Measurements from ENCODE around the gene LGR4. TPM values are rescaled to one million over a fixed set of nuclear protein-coding genes. Genes with fewer than 3 reads are reported as not detected.

Gene LGR4
- total and polyA plus RNA-seq, 2 of the 13 experiments (the other 11 are each of a cell fraction or from before 2014, with no cell fraction given): 42.1 to 68.7 TPM

DNA sequence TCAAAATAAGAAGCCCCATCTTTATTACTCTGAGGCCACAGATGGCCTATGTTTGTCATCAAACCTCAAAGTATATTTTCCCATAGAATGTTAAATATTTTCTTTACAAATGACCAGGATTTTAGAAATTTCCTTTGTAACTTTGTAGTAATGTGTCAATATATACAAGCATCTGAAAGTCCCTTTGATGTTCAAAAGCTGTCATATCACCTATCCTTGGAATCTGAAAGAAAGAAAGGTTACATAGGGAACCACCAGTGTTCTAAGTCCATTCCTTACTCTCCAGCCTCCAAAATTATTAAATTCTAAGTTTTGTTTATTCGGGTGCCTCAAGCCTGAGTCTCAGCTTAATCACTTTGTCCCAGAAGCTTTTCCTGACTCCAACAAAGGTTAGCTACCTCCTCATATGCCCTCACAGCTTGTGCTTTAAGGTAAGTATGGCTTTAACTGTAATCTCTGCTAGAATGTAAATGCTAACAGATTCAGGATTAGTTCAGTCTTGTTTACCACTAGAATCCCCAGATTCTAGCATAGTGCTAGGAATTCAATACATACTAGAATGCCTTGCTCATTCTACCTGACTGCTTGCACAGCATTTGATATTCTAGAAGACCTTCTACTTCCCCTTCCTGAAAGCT is 141.8 kb downstream of the LGR4 start (continued):
- TF ChIP-seq, protein P1, sequence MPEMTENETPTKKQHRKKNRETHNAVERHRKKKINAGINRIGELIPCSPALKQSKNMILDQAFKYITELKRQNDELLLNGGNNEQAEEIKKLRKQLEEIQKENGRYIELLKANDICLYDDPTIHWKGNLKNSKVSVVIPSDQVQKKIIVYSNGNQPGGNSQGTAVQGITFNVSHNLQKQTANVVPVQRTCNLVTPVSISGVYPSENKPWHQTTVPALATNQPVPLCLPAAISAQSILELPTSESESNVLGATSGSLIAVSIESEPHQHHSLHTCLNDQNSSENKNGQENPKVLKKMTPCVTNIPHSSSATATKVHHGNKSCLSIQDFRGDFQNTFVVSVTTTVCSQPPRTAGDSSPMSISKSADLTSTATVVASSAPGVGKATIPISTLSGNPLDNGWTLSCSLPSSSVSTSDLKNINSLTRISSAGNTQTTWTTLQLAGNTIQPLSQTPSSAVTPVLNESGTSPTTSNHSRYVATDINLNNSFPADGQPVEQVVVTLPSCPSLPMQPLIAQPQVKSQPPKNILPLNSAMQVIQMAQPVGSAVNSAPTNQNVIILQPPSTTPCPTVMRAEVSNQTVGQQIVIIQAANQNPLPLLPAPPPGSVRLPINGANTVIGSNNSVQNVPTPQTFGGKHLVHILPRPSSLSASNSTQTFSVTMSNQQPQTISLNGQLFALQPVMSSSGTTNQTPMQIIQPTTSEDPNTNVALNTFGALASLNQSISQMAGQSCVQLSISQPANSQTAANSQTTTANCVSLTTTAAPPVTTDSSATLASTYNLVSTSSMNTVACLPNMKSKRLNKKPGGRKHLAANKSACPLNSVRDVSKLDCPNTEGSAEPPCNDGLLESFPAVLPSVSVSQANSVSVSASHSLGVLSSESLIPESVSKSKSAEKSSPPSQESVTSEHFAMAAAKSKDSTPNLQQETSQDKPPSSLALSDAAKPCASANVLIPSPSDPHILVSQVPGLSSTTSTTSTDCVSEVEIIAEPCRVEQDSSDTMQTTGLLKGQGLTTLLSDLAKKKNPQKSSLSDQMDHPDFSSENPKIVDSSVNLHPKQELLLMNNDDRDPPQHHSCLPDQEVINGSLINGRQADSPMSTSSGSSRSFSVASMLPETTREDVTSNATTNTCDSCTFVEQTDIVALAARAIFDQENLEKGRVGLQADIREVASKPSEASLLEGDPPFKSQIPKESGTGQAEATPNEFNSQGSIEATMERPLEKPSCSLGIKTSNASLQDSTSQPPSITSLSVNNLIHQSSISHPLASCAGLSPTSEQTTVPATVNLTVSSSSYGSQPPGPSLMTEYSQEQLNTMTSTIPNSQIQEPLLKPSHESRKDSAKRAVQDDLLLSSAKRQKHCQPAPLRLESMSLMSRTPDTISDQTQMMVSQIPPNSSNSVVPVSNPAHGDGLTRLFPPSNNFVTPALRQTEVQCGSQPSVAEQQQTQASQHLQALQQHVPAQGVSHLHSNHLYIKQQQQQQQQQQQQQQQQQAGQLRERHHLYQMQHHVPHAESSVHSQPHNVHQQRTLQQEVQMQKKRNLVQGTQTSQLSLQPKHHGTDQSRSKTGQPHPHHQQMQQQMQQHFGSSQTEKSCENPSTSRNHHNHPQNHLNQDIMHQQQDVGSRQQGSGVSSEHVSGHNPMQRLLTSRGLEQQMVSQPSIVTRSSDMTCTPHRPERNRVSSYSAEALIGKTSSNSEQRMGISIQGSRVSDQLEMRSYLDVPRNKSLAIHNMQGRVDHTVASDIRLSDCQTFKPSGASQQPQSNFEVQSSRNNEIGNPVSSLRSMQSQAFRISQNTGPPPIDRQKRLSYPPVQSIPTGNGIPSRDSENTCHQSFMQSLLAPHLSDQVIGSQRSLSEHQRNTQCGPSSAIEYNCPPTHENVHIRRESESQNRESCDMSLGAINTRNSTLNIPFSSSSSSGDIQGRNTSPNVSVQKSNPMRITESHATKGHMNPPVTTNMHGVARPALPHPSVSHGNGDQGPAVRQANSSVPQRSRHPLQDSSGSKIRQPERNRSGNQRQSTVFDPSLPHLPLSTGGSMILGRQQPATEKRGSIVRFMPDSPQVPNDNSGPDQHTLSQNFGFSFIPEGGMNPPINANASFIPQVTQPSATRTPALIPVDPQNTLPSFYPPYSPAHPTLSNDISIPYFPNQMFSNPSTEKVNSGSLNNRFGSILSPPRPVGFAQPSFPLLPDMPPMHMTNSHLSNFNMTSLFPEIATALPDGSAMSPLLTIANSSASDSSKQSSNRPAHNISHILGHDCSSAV (CRISPR knock-in tag; IDR thresholded peaks at IDR 0.05; ENCODE audit: borderline replicate concordance): no peak
- TF ChIP-seq, protein P2, sequence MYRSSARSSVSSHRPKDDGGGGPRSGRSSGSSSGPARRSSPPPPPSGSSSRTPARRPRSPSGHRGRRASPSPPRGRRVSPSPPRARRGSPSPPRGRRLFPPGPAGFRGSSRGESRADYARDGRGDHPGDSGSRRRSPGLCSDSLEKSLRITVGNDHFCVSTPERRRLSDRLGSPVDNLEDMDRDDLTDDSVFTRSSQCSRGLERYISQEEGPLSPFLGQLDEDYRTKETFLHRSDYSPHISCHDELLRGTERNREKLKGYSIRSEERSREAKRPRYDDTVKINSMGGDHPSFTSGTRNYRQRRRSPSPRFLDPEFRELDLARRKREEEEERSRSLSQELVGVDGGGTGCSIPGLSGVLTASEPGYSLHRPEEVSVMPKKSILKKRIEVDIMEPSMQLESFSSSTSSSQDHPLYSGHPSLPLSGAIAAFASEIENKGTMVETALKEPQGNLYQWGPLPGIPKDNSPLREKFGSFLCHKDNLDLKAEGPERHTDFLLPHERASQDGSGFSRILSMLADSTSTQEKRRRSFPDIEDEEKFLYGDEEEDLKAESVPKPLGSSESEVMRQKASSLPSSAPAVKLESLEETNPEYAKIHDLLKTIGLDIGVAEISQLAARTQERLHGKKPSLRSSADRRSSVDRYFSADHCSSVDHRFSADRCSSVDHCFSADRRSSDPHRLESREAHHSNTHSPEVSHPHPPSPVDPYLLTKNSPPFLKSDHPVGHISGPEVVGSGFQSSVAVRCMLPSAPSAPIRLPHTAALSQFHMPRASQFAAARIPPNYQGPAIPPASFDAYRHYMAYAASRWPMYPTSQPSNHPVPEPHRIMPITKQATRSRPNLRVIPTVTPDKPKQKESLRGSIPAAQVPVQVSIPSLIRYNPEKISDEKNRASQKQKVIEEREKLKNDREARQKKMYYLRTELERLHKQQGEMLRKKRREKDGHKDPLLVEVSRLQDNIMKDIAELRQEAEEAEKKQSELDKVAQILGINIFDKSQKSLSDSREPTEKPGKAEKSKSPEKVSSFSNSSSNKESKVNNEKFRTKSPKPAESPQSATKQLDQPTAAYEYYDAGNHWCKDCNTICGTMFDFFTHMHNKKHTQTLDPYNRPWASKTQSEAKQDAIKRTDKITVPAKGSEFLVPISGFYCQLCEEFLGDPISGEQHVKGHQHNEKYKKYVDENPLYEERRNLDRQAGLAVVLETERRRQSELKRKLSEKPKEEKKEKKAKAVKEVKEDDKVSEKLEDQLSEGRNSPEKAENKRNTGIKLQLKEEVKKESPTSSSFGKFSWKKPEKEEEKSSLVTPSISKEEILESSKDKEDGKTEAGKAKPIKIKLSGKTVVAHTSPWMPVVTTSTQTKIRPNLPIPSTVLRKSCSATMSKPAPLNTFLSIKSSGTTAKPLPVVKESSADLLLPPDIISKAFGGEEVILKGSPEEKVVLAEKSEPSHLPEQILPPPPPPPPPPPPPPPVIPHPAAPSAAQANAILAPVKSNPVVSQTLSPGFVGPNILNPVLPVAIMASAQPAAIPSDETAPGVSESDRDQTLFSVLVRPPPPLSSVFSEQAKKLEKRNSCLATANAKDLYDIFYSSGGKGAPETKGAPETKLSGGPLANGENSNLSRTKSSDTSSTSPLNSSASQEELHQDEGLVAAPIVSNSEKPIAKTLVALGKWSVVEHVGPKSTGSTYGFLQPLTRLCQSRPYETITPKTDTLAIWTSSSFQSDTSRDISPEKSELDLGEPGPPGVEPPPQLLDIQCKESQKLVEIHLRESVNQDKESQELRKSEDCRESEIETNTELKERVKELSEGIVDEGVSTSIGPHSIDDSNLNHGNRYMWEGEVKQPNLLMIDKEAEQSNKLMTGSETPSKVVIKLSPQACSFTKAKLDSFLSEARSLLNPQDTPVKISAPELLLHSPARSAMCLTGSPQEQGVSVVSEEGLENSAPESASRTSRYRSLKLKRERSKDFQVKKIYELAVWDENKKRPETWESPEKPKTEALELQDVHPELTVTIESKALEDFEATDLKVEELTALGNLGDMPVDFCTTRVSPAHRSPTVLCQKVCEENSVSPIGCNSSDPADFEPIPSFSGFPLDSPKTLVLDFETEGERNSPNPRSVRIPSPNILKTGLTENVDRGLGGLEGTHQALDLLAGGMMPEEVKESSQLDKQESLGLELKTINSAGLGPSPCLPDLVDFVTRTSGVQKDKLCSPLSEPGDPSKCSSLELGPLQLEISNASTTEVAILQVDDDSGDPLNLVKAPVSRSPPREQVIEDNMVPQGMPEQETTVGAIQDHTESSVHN (CRISPR knock-in tag; IDR thresholded peaks at IDR 0.05): no peak
- no peak for TF ChIP-seq GPN1 (CRISPR knock-in tag; IDR thresholded peaks at IDR 0.05; ENCODE audit: borderline replicate concordance)
- TF ChIP-seq, protein P3, sequence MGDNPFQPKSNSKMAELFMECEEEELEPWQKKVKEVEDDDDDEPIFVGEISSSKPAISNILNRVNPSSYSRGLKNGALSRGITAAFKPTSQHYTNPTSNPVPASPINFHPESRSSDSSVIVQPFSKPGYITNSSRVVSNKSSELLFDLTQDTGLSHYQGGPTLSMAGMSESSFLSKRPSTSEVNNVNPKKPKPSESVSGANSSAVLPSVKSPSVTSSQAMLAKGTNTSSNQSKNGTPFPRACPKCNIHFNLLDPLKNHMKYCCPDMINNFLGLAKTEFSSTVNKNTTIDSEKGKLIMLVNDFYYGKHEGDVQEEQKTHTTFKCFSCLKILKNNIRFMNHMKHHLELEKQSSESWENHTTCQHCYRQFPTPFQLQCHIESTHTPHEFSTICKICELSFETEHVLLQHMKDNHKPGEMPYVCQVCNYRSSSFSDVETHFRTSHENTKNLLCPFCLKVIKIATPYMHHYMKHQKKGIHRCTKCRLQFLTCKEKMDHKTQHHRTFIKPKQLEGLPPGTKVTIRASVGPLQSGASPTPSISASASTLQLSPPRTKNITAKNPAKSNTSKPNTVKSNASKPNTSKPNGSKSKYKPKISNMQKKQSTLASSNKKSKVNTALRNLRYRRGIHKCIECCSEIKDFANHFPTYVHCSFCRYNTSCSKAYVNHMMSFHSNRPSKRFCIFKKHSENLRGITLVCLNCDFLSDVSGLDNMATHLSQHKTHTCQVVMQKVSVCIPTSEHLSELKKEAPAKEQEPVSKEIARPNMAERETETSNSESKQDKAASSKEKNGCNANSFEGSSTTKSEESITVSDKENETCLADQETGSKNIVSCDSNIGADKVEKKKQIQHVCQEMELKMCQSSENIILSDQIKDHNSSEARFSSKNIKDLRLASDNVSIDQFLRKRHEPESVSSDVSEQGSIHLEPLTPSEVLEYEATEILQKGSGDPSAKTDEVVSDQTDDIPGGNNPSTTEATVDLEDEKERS (CRISPR knock-in tag; IDR thresholded peaks at IDR 0.05): no peak
- TF ChIP-seq ZNF552 (CRISPR knock-in tag; IDR thresholded peaks at IDR 0.05; ENCODE audit: borderline replicate concordance): no peak
- TF ChIP-seq, protein P4, sequence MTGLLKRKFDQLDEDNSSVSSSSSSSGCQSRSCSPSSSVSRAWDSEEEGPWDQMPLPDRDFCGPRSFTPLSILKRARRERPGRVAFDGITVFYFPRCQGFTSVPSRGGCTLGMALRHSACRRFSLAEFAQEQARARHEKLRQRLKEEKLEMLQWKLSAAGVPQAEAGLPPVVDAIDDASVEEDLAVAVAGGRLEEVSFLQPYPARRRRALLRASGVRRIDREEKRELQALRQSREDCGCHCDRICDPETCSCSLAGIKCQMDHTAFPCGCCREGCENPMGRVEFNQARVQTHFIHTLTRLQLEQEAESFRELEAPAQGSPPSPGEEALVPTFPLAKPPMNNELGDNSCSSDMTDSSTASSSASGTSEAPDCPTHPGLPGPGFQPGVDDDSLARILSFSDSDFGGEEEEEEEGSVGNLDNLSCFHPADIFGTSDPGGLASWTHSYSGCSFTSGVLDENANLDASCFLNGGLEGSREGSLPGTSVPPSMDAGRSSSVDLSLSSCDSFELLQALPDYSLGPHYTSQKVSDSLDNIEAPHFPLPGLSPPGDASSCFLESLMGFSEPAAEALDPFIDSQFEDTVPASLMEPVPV (CRISPR knock-in tag; IDR thresholded peaks at IDR 0.05): no peak

Data from HepG2 (cell line).